Activated CD8-positive, alpha-beta memory T cell treated with anti-CD3 and anti-CD28 coated beads, Interleukin-2, amount 50 U/mL, for 24 hours (primary cell): ENCODE results near the gene EGLN2.
"Not testable (repeated sequence)": the region's sequence is repeated elsewhere in the genome, so short reads cannot be mapped to it uniquely, and the experiment has no call there.

ENCODE experiments used
- DNase-seq: peaks from one replicate; pipeline ENCODE4 v3.0.0-alpha.2; 2020; ENCODE audit errors: extremely low read depth

Gene EGLN2

DNA sequence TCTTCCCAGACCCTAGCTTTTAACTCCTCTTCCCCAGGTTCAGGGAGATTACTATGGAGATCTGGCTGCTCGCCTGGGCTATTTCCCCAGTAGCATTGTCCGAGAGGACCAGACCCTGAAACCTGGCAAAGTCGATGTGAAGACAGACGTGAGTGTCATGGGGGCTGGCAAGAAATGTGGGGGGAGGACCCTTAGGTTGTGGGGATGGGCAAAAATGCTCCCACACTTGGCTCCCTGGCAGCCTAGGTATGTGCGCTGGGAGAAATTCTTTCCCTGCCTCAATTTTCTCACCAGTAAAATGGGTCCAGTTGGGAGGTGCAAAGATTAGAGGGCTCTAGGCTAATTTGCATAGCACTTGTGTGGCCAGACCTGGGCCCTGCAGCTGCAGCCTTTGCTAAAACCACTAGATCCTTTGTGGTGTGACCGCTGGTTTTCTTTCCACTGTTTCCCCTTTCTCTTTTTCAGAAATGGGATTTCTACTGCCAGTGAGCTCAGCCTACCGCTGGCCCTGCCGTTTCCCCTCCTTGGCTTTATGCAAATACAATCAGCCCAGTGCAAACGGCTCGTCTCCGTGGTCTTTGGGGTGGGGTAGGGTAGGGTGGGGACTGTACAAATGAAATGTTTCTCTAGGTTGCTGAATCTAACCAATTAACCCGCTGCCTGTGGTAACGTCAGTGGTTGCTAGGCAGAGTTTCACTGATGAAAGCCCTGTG lies 21.9 kb upstream of the EGLN2 start:
- DNase-seq, result peak; percentile 87

DNA sequence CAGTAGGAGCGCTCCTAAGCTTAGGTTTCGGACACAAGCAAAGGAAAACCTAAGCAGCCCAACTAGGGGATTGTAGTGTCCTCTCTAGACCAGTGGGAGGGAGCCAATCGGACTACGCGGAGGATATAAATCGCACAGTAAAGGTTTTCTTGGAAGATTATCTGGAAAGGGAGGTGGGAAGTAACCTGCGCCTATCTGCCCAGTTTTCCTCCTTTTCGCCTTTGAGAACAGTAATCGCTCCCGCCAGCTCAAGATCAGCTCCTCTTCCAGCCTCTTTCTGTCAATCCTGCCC lies 21.4 kb upstream of the EGLN2 start:
- DNase-seq, result no peak

GRCh38 chr19:40777937-40778705 lies 20.9 kb upstream of the EGLN2 start, which contains the start of gene RAB4B:
Gene RAB4B (plus strand): TSS chr19:40778247. CDS start chr19:40778376, 129 bp downstream.
- peak; percentile 100 for DNase-seq

DNA sequence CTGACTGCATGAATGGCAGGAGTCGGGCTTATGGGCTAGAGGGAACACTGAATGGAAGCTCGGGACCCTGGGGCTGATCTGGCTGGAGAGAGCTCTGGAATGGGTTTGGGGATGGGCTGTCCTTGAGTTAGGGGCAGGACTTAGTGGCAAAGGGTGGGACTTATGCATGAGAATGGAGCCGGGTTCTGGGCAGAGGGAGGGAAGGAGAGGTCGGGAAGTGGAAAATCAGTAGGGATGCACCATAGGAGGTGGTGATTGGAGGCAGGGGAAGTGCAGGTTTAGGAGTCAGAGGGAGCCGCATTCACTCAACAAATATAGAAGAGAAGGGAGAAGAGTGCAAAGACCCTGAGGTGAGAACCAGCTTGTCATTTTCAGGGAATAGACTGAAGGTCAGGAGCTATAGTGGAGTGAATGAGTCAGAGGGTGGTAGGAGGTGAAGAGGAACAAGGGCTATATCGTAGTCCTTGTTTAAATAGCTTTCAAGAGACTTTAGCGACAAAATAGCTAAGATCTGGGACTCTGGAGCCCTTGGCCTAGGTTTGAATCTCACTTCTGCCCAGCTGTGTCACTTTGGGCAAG lies 20.2 kb upstream of the EGLN2 start:
- DNase-seq, result no peak

DNA sequence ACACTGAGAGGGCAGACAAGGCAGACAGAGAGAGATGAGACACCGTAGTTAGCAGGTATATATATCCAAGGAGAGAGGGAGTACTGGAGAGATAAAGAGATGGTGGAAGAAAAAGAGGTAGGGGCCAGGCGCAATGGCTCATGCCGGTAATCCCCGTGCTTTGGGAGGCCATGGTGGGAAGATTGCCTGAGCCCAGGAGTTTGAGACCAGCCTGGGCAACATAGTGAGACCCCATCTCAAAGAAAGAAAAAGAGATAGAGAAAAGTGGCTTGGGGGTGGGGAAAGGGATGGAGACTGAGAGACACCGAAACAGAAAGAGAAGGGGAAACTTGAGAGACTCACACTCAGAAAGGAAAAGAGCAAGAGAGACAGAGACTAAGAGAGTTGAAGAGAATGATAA lies 18.4 kb upstream of the EGLN2 start:
- no peak for DNase-seq

DNA sequence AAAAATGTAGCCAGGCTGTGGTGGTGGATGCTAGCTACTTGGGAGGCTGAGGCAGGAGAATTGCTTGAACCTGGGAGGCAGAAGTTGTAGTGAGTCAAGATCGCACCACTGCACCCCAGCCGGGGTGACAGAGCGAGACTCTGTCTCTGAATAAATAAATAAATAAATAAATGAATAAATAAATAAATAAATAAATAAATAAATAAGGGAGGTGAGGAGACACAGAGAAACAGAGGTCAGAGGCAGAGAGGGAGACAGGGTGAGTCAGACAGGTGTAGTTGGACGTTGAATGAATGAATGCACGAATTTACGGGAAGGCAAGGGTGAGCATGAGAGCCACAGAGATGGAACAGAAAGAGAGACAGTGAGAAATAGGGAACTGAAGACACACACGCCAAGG lies 17.9 kb upstream of the EGLN2 start:
- no peak for DNase-seq

DNA sequence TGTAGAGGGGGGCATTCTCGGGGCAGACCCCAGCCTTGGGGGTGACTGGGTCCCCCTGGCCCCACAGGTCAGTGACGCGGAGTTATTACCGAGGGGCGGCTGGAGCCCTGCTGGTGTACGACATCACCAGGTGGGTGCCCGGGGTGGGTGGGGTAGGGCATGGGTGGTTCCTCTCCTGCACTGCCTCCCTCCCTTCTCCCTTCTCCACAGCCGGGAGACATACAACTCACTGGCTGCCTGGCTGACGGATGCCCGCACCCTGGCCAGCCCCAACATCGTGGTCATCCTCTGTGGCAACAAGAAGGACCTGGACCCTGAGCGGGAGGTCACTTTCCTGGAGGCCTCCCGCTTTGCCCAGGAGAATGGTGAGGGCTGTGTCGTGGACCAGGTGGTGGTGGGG lies 15.3 kb upstream of the EGLN2 start:
- no peak for DNase-seq

GRCh38 chr19:40784146-40784545 lies 14.8 kb upstream of the EGLN2 start:
- not testable (repeated sequence) for DNase-seq

GRCh38 chr19:40785526-40785925 lies 13.5 kb upstream of the EGLN2 start:
- DNase-seq, result no peak

- DNase-seq, result no peak
Observed at GRCh38 chr19:40786060-40787037, 12.6 kb upstream of the EGLN2 start.

DNA sequence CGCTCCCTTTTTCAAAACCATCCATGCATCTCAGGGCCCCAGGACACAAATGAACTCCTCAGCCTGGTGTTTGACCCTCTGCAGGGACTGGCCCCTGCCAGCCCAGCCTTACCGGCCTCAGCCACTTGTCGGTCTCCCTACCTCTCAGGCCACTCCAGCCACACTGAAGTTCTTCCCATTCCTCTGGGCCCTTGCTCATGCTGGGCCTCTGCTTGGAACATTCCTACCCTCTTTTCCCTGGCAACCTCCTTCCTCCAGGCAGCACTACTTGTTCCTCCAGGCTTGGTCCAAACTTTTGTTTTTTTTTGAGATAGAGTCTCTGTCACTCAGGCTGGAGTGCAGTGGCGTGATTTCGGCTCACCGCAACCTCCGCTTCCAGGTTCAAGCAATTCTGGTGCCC lies 7.6 kb upstream of the EGLN2 start:
- no peak for DNase-seq

GRCh38 chr19:40791996-40792395 lies 7.0 kb upstream of the EGLN2 start:
- DNase-seq, result no peak

DNA sequence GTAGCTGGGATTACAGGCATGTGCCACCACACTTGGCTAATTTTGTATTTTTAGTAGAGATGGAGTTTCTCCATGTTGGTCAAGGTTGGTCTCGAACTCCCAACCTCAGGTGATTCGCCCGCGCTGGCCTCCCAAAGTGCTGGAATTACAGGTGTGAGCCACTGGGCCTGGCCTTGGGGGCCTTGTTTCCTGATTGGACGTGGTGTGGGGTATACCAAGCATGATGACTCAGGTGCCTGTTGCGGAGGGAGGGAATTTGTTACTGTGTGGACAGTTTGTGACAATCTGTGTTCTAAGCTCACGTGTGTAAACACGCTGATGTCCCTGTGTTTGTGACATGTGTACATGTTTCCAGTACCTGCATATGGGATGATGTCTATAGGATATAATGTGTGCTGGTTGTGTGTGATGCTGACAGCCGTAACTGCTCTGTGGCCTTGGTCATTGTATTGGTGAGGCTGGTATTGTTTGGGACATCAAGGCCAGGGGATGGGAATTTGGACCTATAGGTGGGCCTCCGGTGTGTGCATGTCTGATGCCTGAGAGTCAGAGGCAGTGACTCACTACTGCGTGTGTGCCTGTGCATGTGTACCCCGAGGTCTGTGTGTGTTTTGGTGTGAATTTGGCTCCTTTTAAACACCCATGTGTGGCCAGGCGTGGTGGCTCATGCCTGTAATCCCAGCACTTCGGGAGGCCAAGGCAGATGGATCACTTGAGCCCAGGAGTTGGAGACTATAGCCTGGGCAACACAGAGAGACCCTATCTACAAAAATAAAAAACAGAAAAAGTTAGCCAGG lies 1.6 kb upstream of the EGLN2 start:
- no peak for DNase-seq

DNA sequence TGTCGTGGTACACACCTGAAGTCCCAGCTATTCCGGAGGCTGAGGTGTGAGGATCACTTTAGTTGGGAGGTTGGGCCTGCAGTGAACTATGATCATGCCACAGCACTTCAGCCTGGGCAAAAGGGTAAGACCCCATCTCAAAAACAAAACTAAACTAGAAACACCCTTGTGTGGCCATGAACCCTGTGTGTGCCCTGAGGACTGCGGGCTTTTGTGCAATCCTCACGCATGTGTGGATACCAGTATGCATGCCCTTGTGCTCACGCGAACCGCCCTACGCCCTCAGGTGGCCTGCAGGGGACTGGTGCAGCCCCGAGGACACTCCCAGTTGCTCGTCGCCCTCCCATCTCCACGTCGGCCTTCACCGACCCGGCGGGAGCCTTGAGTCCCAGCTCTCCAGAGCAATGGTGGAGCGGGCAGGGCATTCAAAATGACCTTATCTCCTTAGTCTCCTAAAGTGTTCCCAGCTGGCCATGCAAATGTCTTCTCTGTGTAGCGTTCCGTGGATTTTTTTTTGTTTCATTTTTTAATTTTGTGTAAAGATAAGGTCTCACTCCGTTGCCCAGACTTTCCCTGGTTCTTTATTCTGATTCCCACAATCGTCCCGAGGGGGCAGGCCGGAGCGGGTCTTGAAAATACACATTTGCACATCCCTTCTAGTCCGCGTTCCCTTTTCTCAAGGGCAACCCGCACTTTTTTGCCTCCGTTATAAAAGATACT lies 868 bp upstream of the EGLN2 start:
- DNase-seq, result no peak

- DNase-seq, result no peak
Observed at GRCh38 chr19:40799558-40800338, 757 bp downstream of the EGLN2 start.

- no peak for DNase-seq
Observed at GRCh38 chr19:40800339-40800996, 1.5 kb downstream of the EGLN2 start.

DNA sequence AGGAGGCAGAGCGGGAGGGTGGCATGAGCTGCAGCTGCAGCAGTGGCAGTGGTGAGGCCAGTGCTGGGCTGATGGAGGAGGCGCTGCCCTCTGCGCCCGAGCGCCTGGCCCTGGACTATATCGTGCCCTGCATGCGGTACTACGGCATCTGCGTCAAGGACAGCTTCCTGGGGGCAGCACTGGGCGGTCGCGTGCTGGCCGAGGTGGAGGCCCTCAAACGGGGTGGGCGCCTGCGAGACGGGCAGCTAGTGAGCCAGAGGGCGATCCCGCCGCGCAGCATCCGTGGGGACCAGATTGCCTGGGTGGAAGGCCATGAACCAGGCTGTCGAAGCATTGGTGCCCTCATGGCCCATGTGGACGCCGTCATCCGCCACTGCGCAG lies 2.0 kb downstream of the EGLN2 start:
- no peak for DNase-seq

DNA sequence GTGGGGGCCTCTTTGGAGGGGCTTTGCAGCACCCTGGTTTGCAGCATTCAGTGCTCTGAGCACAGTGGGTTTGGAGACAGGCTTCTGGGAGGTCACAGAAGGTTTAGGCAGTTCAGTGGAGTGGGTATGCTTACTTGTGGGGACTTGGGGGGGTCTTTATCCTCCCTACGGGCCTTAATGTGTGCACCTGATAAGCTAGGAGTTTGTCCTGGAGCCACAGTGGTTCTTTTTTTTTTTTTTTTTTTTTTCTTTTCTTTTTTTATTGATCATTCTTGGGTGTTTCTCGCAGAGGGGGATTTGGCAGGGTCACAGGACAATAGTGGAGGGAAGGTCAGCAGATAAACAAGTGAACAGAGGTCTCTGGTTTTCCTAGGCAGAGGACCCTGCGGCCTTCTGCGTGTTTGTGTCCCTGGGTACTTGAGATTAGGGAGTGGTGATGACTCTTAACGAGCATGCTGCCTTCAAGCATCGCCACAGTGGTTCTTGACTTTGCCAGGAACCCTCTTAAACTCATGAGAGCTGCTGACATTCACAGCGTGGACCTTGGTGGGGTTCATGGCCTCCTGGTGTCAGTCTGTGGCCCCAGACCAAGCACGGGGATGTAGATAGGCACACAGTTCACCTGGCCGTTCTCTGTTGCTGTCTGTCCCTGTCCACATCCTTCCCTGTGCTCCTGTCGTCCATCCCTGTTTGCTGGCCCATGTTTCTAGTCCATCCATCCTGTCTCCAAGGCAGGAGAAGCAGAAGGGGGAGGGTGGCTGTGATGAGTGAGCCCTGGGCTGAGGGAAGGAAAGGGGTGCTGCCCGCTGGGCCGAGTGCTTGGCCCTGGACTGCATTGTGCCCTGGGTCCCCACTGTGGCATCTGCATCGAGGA lies 2.7 kb downstream of the EGLN2 start:
- DNase-seq, result no peak
